ENCODE measurements around the gene KLF15.

Gene KLF15

GRCh38 chr3:126389112-126389793, 32.0 kb upstream of the KLF15 start:
- no peak for DNase-seq

GRCh38 chr3:126381966-126382365, 24.8 kb upstream of the KLF15 start:
- no peak for DNase-seq

- DNase-seq = no peak
Measured at GRCh38 chr3:126380011-126380768, 23.0 kb upstream of the KLF15 start.

- DNase-seq = no peak
Measured at GRCh38 chr3:126378341-126378751, 21.1 kb upstream of the KLF15 start.

- no peak for DNase-seq
Measured at GRCh38 chr3:126377211-126377610, 20.0 kb upstream of the KLF15 start.

GRCh38 chr3:126376444-126376843, 19.2 kb upstream of the KLF15 start:
- DNase-seq = no peak

- DNase-seq = no peak
Measured at GRCh38 chr3:126375835-126376331, 18.7 kb upstream of the KLF15 start.

GRCh38 chr3:126373682-126374601, 16.7 kb upstream of the KLF15 start:
- no peak for DNase-seq

- DNase-seq = no peak
Measured at GRCh38 chr3:126373146-126373613, 16.0 kb upstream of the KLF15 start.

- DNase-seq = no peak
Measured at GRCh38 chr3:126372413-126373145, 15.4 kb upstream of the KLF15 start.

- no peak for DNase-seq
Measured at GRCh38 chr3:126371096-126371705, 14.0 kb upstream of the KLF15 start.

GRCh38 chr3:126370606-126371005, 13.4 kb upstream of the KLF15 start:
- DNase-seq = no peak

GRCh38 chr3:126370055-126370454, 12.8 kb upstream of the KLF15 start:
- DNase-seq = no peak

GRCh38 chr3:126369490-126369889, 12.3 kb upstream of the KLF15 start:
- no peak for DNase-seq

- DNase-seq = no peak
Measured at GRCh38 chr3:126367316-126367805, 10.2 kb upstream of the KLF15 start.

- no peak for DNase-seq
Measured at GRCh38 chr3:126365351-126366277, 8.4 kb upstream of the KLF15 start.

- no peak for DNase-seq
Measured at GRCh38 chr3:126364731-126365301, 7.6 kb upstream of the KLF15 start.

GRCh38 chr3:126364130-126364695, 7.0 kb upstream of the KLF15 start:
- no peak for DNase-seq

GRCh38 chr3:126361211-126361610, 4.0 kb upstream of the KLF15 start:
- no peak for DNase-seq

- DNase-seq = no peak
Measured at GRCh38 chr3:126360714-126361060, 3.5 kb upstream of the KLF15 start.
